Stromal cell of bone marrow (primary cell): Measurements from ENCODE around the gene CD1D.
"Not testable (repeated sequence)": the region's sequence is repeated elsewhere in the genome, so short reads cannot be mapped to it uniquely, and the experiment has no call there.

ENCODE experiments used
- DNase-seq: peaks from one replicate; pipeline ENCODE4 v3.0.0-alpha.2; 2012; ENCODE audit warnings: low read depth

Gene CD1D

GRCh38 chr1:158176399-158176798 lies 4.3 kb upstream of the CD1D start:
- no peak for DNase-seq

- not testable (repeated sequence) for DNase-seq
Observed at GRCh38 chr1:158176849-158177699, 3.6 kb upstream of the CD1D start.

- peak; percentile 37 for DNase-seq
Observed at GRCh38 chr1:158177700-158178450, 2.8 kb upstream of the CD1D start.

GRCh38 chr1:158179301-158180041 lies 1.2 kb upstream of the CD1D start:
- DNase-seq: no peak

GRCh38 chr1:158181577-158181922 lies 855 bp downstream of the CD1D start:
- DNase-seq: no peak

- no peak for DNase-seq
Observed at GRCh38 chr1:158185770-158186169, 5.1 kb downstream of the CD1D start.

- DNase-seq: no peak
Observed at GRCh38 chr1:158186180-158186579, 5.5 kb downstream of the CD1D start.

- DNase-seq: no peak
Observed at GRCh38 chr1:158188611-158189010, 7.9 kb downstream of the CD1D start.

- DNase-seq: no peak
Observed at GRCh38 chr1:158189624-158190023, 8.9 kb downstream of the CD1D start.

GRCh38 chr1:158191299-158191698 lies 10.6 kb downstream of the CD1D start:
- DNase-seq: no peak

GRCh38 chr1:158196461-158196860 lies 15.8 kb downstream of the CD1D start:
- no peak for DNase-seq

GRCh38 chr1:158199849-158200248 lies 19.2 kb downstream of the CD1D start:
- DNase-seq: peak; percentile 15

- no peak for DNase-seq
Observed at GRCh38 chr1:158200527-158200926, 19.8 kb downstream of the CD1D start.

- DNase-seq: peak; percentile 47
Observed at GRCh38 chr1:158203693-158204457, 23.2 kb downstream of the CD1D start.

GRCh38 chr1:158204458-158204827 lies 23.7 kb downstream of the CD1D start:
- DNase-seq: no peak

GRCh38 chr1:158208586-158209116 lies 28.0 kb downstream of the CD1D start:
- no peak for DNase-seq

GRCh38 chr1:158212320-158212719 lies 31.6 kb downstream of the CD1D start:
- no peak for DNase-seq

GRCh38 chr1:158223445-158223844 lies 42.8 kb downstream of the CD1D start:
- DNase-seq: not testable (repeated sequence)

- DNase-seq: no peak
Observed at GRCh38 chr1:158227904-158228623, 47.4 kb downstream of the CD1D start.
